Transverse colon (tissue), 4 donors: Measurements from ENCODE around the gene UPB1.

Experiments
- EP300 ChIP-seq: sonication (generic); formaldehyde crosslinking; IDR thresholded peaks from one replicate; pipeline ENCODE4 v1.6.1; 2017; ENCODE audit warnings: antibody characterized with exemption, low read depth
- POLR2A ChIP-seq: fragments of 450-650 bp; IDR thresholded peaks from one replicate; pipeline ENCODE4 v1.6.1; 2016; ENCODE audit warnings: antibody characterized with exemption, mild to moderate bottlenecking, moderate library complexity
- POLR2AphosphoS5 ChIP-seq, 3 donors: sonication (generic); formaldehyde crosslinking; IDR thresholded peaks; one replicate each; pipeline ENCODE4 v1.6.1; 2016; ENCODE audit warnings: antibody characterized with exemption in 3 of 3
- TF ChIP-seq, protein P1 (sequence below), 5 experiments: fragments of 200-600 bp in 3 of 5; fragments of 450-650 bp in 2 of 5; sonication (generic) in 3 of 5; IDR thresholded peaks; 1 replicate in 2 of 5; 2 replicates in 3 of 5; pipeline ENCODE4 v1.5.1; 2016 to 2017; ENCODE audit warnings: antibody characterized with exemption in 5 of 5, inconsistent platforms in 3 of 5, mild to moderate bottlenecking in 2 of 5, moderate library complexity in 1 of 5

DNA sequence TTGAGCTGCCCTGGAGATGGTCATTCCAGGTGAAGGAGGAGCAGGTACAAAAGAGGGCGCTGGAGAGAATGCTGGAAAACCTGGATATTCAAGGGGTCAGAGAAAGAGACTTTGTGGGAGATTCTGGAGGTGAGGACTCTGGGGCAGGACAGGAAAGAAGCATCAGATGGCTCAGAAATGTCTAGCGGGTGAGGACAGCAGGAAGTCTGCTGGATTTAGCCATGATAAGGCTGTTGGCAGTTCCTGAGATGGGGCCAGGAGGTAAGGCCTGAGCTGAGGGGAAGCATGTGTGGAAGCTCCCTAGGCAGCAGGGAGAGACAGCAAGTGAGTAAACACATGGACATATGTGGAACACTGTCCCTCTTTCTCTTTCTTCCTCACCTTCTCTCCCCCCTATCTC lies 1.5 kb downstream of the UPB1 start:
- TF ChIP-seq EP300: no peak
- TF ChIP-seq, protein P1, sequence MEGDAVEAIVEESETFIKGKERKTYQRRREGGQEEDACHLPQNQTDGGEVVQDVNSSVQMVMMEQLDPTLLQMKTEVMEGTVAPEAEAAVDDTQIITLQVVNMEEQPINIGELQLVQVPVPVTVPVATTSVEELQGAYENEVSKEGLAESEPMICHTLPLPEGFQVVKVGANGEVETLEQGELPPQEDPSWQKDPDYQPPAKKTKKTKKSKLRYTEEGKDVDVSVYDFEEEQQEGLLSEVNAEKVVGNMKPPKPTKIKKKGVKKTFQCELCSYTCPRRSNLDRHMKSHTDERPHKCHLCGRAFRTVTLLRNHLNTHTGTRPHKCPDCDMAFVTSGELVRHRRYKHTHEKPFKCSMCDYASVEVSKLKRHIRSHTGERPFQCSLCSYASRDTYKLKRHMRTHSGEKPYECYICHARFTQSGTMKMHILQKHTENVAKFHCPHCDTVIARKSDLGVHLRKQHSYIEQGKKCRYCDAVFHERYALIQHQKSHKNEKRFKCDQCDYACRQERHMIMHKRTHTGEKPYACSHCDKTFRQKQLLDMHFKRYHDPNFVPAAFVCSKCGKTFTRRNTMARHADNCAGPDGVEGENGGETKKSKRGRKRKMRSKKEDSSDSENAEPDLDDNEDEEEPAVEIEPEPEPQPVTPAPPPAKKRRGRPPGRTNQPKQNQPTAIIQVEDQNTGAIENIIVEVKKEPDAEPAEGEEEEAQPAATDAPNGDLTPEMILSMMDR (IDR thresholded peaks at IDR 0.05): no peak
- no peak for TF ChIP-seq POLR2AphosphoS5 (IDR thresholded peaks at IDR 0.05)
- no peak for TF ChIP-seq POLR2A
